Lower leg skin (tissue), 3 donors: ENCODE data around the gene LRIG3.

ENCODE experiments used
- POLR2A ChIP-seq, 2 donors: fragments of 450-650 bp; IDR thresholded peaks; one replicate each; pipeline ENCODE4 v1.6.1; 2016 to 2017; ENCODE audit warnings: antibody characterized with exemption in 2 of 2, mild to moderate bottlenecking in 1 of 2, moderate library complexity in 1 of 2
- TF ChIP-seq, protein P1 (sequence below), 3 donors: fragments of 450-650 bp; IDR thresholded peaks; one replicate each; pipeline ENCODE4 v1.5.1; 2016; ENCODE audit warnings: antibody characterized with exemption in 3 of 3, mild to moderate bottlenecking in 3 of 3, moderate library complexity in 2 of 3

DNA sequence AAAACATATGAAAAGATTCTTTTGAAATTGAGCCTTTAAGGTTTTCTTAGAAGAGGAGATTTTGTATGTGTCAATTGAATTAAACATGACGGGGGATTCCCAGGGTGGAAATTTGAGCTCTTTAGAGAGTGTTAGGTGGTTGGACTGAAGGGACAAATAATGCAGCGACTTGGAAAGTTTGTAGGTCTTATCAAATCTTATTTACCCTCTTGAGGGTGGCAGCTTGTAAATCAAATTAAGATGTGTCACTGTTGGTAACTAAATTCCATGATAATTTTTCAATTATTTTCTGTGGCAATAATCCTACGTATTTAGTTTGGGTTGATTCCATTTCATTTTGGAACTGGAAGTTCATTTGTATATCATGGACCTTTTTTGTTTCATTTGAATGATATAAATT lies 33.7 kb upstream of the LRIG3 start:
- TF ChIP-seq POLR2A (IDR thresholded peaks at IDR 0.05), result no peak
- TF ChIP-seq, protein P1, sequence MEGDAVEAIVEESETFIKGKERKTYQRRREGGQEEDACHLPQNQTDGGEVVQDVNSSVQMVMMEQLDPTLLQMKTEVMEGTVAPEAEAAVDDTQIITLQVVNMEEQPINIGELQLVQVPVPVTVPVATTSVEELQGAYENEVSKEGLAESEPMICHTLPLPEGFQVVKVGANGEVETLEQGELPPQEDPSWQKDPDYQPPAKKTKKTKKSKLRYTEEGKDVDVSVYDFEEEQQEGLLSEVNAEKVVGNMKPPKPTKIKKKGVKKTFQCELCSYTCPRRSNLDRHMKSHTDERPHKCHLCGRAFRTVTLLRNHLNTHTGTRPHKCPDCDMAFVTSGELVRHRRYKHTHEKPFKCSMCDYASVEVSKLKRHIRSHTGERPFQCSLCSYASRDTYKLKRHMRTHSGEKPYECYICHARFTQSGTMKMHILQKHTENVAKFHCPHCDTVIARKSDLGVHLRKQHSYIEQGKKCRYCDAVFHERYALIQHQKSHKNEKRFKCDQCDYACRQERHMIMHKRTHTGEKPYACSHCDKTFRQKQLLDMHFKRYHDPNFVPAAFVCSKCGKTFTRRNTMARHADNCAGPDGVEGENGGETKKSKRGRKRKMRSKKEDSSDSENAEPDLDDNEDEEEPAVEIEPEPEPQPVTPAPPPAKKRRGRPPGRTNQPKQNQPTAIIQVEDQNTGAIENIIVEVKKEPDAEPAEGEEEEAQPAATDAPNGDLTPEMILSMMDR (IDR thresholded peaks at IDR 0.05), result no peak
